ENCODE measurements around the gene DNAI1. TPM values are rescaled to one million over a fixed set of nuclear protein-coding genes. Genes with fewer than 3 reads are reported as not detected.
A peak's percentile ranks its signal among the peaks of the same experiment; 100 is the strongest.
"Not testable (repeated sequence)": the region's sequence is repeated elsewhere in the genome, so short reads cannot be mapped to it uniquely, and the experiment has no call there.

DNAI1 gene
- total RNA-seq, 1 donor from 2014 or later: not detected

GRCh38 chr9:34522971-34523797, 64.6 kb downstream of the DNAI1 start, which contains the start of gene ENHO:
Gene ENHO (minus strand): TSS chr9:34522990. CDS start chr9:34521695, 1,295 bp downstream.
- Histone ChIP-seq H3K4me3 (ENCODE audit: low read depth, low read length) (peak within 1 kb of the TSS; percentile 23), H3K27me3 (ENCODE audit: control insufficient read depth, insufficient read depth, low read length) (peaks cover 15% of the 10 kb centered on the region), H3K36me3 (ENCODE audit: control insufficient read depth, insufficient read depth, low read length) (no peaks in the 10 kb centered on the region)
- FAIRE-seq: no peak
- peak; percentile 66 for DNase-seq (ENCODE audit: low read depth)
- no peak for TF ChIP-seq CTCF (IDR thresholded peaks at IDR 0.05; ENCODE audit: insufficient read depth, low read length, severe bottlenecking)

GRCh38 chr9:34524349-34524748, 65.7 kb downstream of the DNAI1 start:
- FAIRE-seq (no peak), DNase-seq (ENCODE audit: low read depth) (no peak)
- TF ChIP-seq CTCF (IDR thresholded peaks at IDR 0.05; ENCODE audit: insufficient read depth, low read length, severe bottlenecking): no peak
- Histone ChIP-seq H3K4me3 (ENCODE audit: low read depth, low read length) (no peak overlapping the region), H3K27me3 (ENCODE audit: control insufficient read depth, insufficient read depth, low read length) (peaks cover 12% of the 10 kb centered on the region), H3K36me3 (ENCODE audit: control insufficient read depth, insufficient read depth, low read length) (no peaks in the 10 kb centered on the region)

- no peak for FAIRE-seq
- no peak for TF ChIP-seq CTCF (IDR thresholded peaks at IDR 0.05; ENCODE audit: insufficient read depth, low read length, severe bottlenecking)
- Histone ChIP-seq H3K36me3 (ENCODE audit: control insufficient read depth, insufficient read depth, low read length) (no peaks in the 10 kb centered on the region), H3K4me3 (ENCODE audit: low read depth, low read length) (no peak overlapping the region), H3K27me3 (ENCODE audit: control insufficient read depth, insufficient read depth, low read length) (peaks cover 10% of the 10 kb centered on the region)
- no peak for DNase-seq (ENCODE audit: low read depth)
Measured at GRCh38 chr9:34526026-34526425, 67.4 kb downstream of the DNAI1 start.

- H3K4me3 ChIP-seq (ENCODE audit: low read depth, low read length); H3K27me3 ChIP-seq (ENCODE audit: control insufficient read depth, insufficient read depth, low read length); DNase-seq (ENCODE audit: low read depth); H3K36me3 ChIP-seq (ENCODE audit: control insufficient read depth, insufficient read depth, low read length); FAIRE-seq: not testable (repeated sequence)
Measured at GRCh38 chr9:34532041-34532440, 73.4 kb downstream of the DNAI1 start.

- DNase-seq (ENCODE audit: low read depth) (no peak), FAIRE-seq (no peak)
- Histone ChIP-seq H3K27me3 (ENCODE audit: control insufficient read depth, insufficient read depth, low read length) (peaks cover 3% of the 10 kb centered on the region), H3K36me3 (ENCODE audit: control insufficient read depth, insufficient read depth, low read length) (no peaks in the 10 kb centered on the region), H3K4me3 (ENCODE audit: low read depth, low read length) (no peak overlapping the region)
- TF ChIP-seq CTCF (IDR thresholded peaks at IDR 0.05; ENCODE audit: insufficient read depth, low read length, severe bottlenecking): no peak
Measured at GRCh38 chr9:34536685-34537084, 78.1 kb downstream of the DNAI1 start.

GRCh38 chr9:34540827-34541226, 82.2 kb downstream of the DNAI1 start:
- FAIRE-seq: peak; percentile 77
- H3K4me3 ChIP-seq (ENCODE audit: low read depth, low read length): no peak overlapping the region
- peaks cover 3% of the 10 kb centered on the region for H3K27me3 ChIP-seq (ENCODE audit: control insufficient read depth, insufficient read depth, low read length)
- peak; percentile 76 for DNase-seq (ENCODE audit: low read depth)
- no peak for TF ChIP-seq CTCF (IDR thresholded peaks at IDR 0.05; ENCODE audit: insufficient read depth, low read length, severe bottlenecking)
- H3K36me3 ChIP-seq (ENCODE audit: control insufficient read depth, insufficient read depth, low read length): no peaks in the 10 kb centered on the region

Data from bronchial epithelial cell (primary cell).